Left lung (tissue), 10 donors: ENCODE data around the gene ABL1. TPM values are rescaled to one million over a fixed set of nuclear protein-coding genes. Genes with fewer than 3 reads are reported as not detected.
A peak's percentile ranks its signal among the peaks of the same experiment; 100 is the strongest.
"Not testable (repeated sequence)": the region's sequence is repeated elsewhere in the genome, so short reads cannot be mapped to it uniquely, and the experiment has no call there.

ENCODE experiments used
- ATAC-seq: fragments of 200-7000 bp; cut with Tn5 transposase; one replicate; pipeline ENCODE4 v1.9.1; 2020; ENCODE audit warnings: moderate library complexity
- DNase-seq, 4 donors: peaks; one replicate each; pipeline ENCODE4 v3.0.0-alpha.2; 2013 to 2020
- H3K27ac ChIP-seq, 2 donors: fragments of 200-600 bp; sonication (generic) in 1 of 2; one replicate each; pipeline versions ENCODE4 v1.5.0 to v1.8.0; 2020 to 2021
- H3K27me3 ChIP-seq, 2 donors: fragments of 200-600 bp; sonication (generic) in 1 of 2; one replicate each; pipeline versions ENCODE4 v1.5.0 to v1.8.0; 2020 to 2021
- H3K36me3 ChIP-seq, 2 donors: fragments of 200-600 bp; sonication (generic) in 1 of 2; one replicate each; pipeline versions ENCODE4 v1.5.0 to v1.8.0; 2020 to 2021
- H3K4me1 ChIP-seq, 2 donors: fragments of 200-600 bp; one replicate each; pipeline ENCODE4 v1.8.0; 2021
- H3K4me3 ChIP-seq, 2 donors: fragments of 200-600 bp; sonication (generic) in 1 of 2; one replicate each; pipeline versions ENCODE4 v1.5.0 to v1.8.0; 2020 to 2021; ENCODE audit warnings: mild to moderate bottlenecking in 1 of 2
- H3K9me3 ChIP-seq, 2 donors: fragments of 200-600 bp; sonication (generic) in 1 of 2; one replicate each; pipeline versions ENCODE4 v1.5.0 to v1.8.0; 2020 to 2021
- CTCF ChIP-seq, 2 donors: fragments of 200-600 bp; sonication (generic) in 1 of 2; IDR thresholded peaks; one replicate each; pipeline versions ENCODE4 v1.5.0 to v1.8.0; 2021; ENCODE audit warnings: antibody characterized with exemption in 2 of 2
- intact Hi-C, 2 donors: fragments of 100-400 bp; cut with DNase I; formaldehyde crosslinking; loops; one replicate each; pipeline versions ENCODE4 v1.11.2 to v1.14.2; 2022
- polyA plus RNA-seq, 6 donors: library from polyadenylated mRNA; unstranded; fragments of 120-200 nt; gene quantifications; one replicate each; pipeline ENCODE4 v1.2.1, GENCODE V29; 2013; ENCODE audit not compliant: insufficient read length in 6 of 6
- total RNA-seq, 2 donors: library from RNA; stranded (reverse); fragmentation: NEBNext Ultra II Directional; extraction: Animal tissue kit (Norgen Biotek cat#: 25700); gene quantifications; one replicate each; pipeline ENCODE4 v1.2.1, GENCODE V29; 2021
- donor health status: DM: no; HTN: yes; CAD: no.
- donor health status: DM: no; HTN: no; CAD: no.

ABL1 gene
- total and polyA plus RNA-seq, 8 donors = 55.6 to 83.3 (median 72.4) TPM

DNA sequence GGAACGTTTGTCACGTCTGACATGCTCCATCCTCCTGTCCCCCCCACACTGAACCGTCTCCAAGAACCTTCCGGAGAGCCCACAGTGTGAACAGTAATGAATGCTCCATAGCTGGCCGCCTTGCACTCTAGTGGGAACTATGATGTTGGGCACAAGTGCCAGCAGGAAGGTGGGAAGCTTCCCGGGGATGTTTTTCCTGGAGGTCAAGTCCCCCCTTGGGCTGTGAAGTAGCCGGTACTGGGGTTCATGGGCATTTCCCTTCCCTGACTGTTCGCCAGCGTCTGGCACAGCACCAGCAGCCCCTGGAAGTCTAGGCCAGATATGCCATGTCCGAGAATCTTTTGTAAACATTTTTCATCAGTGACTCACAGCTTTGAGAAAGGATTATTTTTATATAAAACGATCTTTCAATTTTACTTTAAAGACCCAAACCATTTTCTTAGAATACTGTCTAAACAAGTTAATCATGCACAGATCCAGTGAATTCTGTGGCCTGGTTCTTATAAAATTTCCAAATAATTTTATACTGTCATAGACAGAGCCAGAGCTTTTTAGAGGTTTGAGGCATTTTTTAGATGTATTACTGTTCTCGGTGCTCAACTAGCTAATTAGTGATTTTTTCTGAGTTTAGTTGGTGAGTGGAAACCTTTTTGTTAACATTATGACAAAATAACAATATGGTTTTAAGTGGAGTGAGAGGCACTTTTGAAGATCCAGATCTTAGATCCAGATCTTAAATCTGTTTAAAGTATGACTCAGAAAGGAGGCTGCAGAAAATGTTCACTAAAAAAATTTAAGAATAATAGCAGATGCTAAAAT is 11.6 kb downstream of the ABL1 start:
- Histone ChIP-seq H3K27ac (peak overlapping the region; percentile 77 to 90), H3K9me3 (no peaks in the 10 kb centered on the region), H3K27me3 (no peaks in the 10 kb centered on the region), H3K4me1 (peaks cover 29 to 64% of the 10 kb centered on the region in 2 donors), H3K4me3 (no peak overlapping the region), H3K36me3 (no peaks in the 10 kb centered on the region)
- intact Hi-C loops = no loop called here
- TF ChIP-seq CTCF (IDR thresholded peaks at IDR 0.05) = no peak
- DNase-seq = peak in 1 of 4 donors; percentile 52
- peak; percentile 59 for ATAC-seq

- no peaks in the 10 kb centered on the region for H3K9me3 ChIP-seq
- TF ChIP-seq CTCF (IDR thresholded peaks at IDR 0.05) = no peak
- peak overlapping the region; percentile 77 to 90 for H3K27ac ChIP-seq
- H3K36me3 ChIP-seq = no peaks in the 10 kb centered on the region
- intact Hi-C loops = no loop called here
- H3K4me3 ChIP-seq = no peak overlapping the region
- DNase-seq (peak in 3 of 4 donors; percentile 60 to 89 (median 72)), ATAC-seq (peak; percentile 78)
- H3K27me3 ChIP-seq = no peaks in the 10 kb centered on the region
- peaks cover 29 to 59% of the 10 kb centered on the region in 2 donors for H3K4me1 ChIP-seq
Measured at GRCh38 chr9:130847306-130848217, 12.5 kb downstream of the ABL1 start.

DNA sequence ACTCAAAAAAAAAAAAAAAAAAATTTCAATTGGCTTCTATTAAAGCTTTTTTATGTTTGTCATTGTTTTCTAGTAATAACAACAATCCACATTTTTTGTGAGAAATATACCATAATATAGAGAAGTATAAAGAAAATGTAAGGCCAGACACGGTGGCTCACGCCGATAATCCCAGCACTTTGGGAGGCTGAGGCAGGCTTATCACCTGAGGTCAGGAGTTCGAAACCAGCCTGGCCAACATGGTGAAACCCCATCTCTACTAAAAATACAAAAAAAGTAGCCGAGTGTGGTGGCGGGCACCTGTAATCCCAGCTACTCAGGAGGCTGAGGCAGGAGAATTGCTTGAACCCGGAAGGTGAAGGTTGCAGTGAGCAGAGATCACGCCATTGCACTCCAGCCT is 13.5 kb downstream of the ABL1 start:
- DNase-seq, H3K36me3 ChIP-seq, intact Hi-C loops, ATAC-seq, H3K9me3 ChIP-seq, H3K4me3 ChIP-seq, H3K27me3 ChIP-seq: not testable (repeated sequence)
- Histone ChIP-seq H3K27ac (peak overlapping the region; percentile 77 to 90), H3K4me1 (peaks cover 29 to 51% of the 10 kb centered on the region in 2 donors)

- intact Hi-C loops = no loop called here
- no peak for ATAC-seq
- no peaks in the 10 kb centered on the region for H3K27me3 ChIP-seq
- no peak for DNase-seq
- peaks cover 29 to 43% of the 10 kb centered on the region in 2 donors for H3K4me1 ChIP-seq
- peaks cover 0 to 4% of the 10 kb centered on the region in 2 donors for H3K36me3 ChIP-seq
- no peak for TF ChIP-seq CTCF (IDR thresholded peaks at IDR 0.05)
- no peaks in the 10 kb centered on the region for H3K9me3 ChIP-seq
- H3K4me3 ChIP-seq = no peak overlapping the region
- peak overlapping the region in 1 of 2 donors; percentile 5 for H3K27ac ChIP-seq
Measured at GRCh38 chr9:130849356-130849755, 14.3 kb downstream of the ABL1 start.

- H3K36me3 ChIP-seq = peaks cover 0 to 28% of the 10 kb centered on the region in 2 donors
- H3K9me3 ChIP-seq = no peaks in the 10 kb centered on the region
- peaks cover 3 to 10% of the 10 kb centered on the region in 2 donors for H3K4me1 ChIP-seq
- TF ChIP-seq CTCF (IDR thresholded peaks at IDR 0.05) = no peak
- ATAC-seq (no peak), DNase-seq (no peak)
- H3K4me3 ChIP-seq = no peak overlapping the region
- intact Hi-C loops = no loop called here
- H3K27ac ChIP-seq = no peak overlapping the region
- H3K27me3 ChIP-seq = no peaks in the 10 kb centered on the region
Measured at GRCh38 chr9:130852801-130853200, 17.7 kb downstream of the ABL1 start.
